Stimulated activated CD8-positive, alpha-beta memory T cell treated with anti-CD3 and anti-CD28 coated beads, Interleukin-4, amount 100 ng/mL, for 48 hours (primary cell): ENCODE measurements around the gene GAS6.
"Not testable (repeated sequence)": the region's sequence is repeated elsewhere in the genome, so short reads cannot be mapped to it uniquely, and the experiment has no call there.

ENCODE experiments used
- DNase-seq: peaks from one replicate; pipeline ENCODE4 v3.0.0-alpha.2; 2020

GAS6 gene

GRCh38 chr13:113886561-113887112 is 22.8 kb upstream of the GAS6 start:
- no peak for DNase-seq

- no peak for DNase-seq
These were observed 20.9 kb upstream of the GAS6 start for GRCh38 chr13:113884821-113885220.

GRCh38 chr13:113883921-113884804 is 20.3 kb upstream of the GAS6 start:
- DNase-seq, result no peak

- no peak for DNase-seq
These were observed 19.5 kb upstream of the GAS6 start for GRCh38 chr13:113883314-113883811.

DNA sequence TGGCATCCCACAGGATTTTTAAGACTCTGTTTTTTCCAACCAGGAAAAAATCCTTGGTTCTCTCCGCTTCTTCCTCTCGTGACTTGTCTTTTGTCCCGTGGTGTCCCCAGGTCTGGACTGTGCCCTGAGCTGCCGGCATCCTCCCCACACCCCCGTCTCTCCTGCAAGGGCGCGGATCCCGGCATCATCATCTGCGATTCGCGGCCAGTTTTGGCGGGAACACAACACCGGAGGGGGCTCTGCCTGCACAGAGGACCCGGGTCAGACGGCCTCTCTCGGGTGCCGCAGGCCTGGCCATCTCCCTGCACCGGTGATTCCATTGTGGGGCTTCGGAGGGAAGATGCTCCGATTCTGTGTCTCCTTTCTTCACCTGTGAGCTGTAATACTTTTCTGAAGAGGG is 18.8 kb upstream of the GAS6 start:
- DNase-seq, result no peak

- DNase-seq, result no peak
These were observed 18.4 kb upstream of the GAS6 start for GRCh38 chr13:113882267-113882630.

DNA sequence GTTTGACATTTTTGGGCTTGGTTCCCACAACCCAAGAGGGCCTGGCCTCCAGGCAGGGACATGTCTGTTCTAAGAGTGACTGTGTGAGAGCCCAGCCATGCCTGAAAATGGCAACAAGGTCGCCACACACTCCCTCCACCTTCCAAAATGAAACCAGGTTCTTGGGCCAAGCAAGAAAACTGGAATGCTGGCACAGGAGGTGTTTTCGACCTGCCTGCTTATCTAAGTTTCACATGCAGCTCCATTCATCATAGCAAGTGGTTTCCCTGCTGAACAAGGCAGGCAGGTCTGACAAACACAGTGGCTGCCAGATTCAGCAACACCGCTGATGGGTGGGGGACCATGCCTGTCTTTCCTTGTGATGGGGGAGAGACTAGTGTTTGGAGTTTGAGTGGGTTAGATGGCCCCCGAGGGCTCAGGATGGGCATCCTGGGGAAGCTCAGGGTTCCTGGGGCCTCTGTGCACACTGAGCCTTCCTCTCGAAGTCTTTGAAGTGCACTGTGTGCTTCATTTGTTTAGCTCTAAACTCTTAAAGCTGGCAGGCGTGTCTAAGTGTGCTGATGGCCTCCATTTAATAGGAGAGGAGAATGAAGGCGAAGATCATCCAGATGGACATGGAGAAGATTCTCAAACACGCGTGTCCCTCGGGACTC is 17.9 kb upstream of the GAS6 start:
- peak; percentile 20 for DNase-seq

DNA sequence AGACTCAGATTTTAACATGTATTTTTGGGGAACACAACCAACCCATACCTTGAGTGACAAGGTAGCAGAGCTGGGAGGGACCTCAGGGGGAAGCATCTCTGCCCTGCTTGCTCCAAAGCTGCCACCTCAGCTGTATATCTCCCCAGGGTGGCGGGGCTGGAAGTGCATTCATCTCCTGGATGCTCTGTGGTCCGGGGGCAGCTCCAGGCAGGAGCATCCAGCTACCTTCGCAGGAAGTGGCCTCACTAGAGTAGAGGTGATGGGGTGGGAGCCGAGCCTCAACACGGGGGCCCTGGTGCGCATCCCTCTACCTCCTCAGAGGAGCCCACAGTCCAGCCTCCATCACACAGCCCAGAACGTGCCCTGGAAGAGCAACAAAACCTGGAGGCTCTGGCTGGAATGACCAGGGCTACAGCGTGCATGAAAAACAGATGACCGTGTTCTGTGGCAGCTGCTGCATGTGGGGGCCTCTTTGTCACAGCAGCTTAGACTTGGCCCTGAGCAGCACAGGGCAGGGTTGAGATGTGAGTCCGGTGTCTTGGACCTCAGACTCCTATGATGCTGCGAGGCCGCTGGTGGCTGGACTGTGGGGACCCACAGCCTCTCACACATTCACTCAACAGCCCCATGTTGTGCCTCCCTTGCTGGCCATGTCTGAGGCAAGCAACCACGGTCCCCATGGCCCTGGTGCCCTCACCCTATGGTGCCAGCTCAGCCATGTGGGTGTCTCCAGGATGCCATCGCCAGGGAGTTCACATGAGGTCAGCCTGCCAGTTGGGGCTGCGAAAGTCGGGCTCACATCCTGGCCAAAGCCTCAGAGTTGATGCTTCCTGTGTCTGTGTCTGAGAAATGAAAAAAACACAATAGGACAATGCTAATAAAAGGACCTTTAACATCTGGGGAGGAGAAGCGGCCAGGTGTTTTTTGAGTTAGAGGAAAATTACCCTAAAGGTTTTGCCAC is 17.1 kb upstream of the GAS6 start:
- DNase-seq, result peak; percentile 26

- no peak for DNase-seq
These were observed 15.9 kb upstream of the GAS6 start for GRCh38 chr13:113879494-113880360.

DNA sequence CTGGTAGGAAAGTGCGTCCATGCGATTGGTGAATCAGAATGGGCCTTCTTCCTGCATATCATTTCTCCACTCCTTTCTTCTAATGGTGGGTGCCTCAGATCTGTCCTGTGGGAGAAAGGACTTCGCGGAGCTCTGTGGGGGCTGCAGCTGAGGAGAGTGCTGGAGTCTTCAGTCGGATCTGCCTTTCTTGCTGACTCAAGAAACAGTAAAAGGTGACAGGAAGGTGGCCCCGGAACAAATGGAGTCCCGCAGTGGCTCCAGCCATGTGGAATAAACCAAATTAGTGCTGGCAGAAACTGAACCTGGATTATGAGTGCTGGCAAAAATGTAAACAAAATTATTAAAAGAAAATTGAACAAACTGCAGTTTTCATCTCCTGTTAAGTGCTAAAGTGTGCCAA is 15.1 kb upstream of the GAS6 start:
- peak; percentile 11 for DNase-seq

DNA sequence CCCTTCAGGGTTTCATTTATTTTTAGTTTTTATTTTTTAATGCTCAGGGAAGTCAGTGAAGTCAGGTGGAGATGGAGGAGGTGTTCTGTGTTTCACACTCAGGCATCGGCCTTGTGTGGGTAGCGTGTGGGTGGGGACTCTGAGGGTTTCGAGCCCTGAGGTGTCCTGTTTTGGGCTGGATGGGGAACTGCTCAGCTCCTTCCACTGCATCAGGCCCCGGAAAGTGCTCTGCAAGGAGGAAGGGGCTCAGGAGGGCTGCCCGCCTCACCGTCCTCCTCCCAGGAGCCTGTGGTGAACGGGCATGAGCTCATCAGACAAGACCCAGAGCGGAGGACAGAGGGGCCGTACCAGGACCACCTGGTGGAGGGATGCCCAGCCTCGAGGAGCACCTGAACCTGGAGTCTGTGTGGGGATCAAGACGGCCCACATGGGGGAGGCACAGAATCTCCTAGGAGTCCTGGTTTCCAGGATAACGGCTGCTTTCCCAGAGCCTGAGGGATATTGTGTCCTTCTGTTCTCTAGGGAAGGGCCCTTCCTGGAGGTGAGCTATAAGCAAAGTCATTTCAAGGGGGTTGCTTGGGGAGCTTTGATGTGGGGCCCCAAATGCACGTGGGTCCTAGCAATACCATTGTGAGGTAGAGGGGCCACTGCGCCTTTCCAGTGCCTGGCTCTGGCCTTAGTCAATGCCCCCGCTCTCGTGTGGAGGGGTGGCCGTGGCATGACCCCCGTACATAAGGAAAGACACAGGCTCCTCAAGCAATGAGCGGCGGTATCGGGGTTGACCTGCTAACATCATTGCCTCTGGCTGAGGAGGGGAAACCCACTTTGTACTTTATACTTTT is 13.5 kb upstream of the GAS6 start:
- peak; percentile 14 for DNase-seq

- DNase-seq, result peak; percentile 13
These were observed 12.7 kb upstream of the GAS6 start for GRCh38 chr13:113876346-113877148.

DNA sequence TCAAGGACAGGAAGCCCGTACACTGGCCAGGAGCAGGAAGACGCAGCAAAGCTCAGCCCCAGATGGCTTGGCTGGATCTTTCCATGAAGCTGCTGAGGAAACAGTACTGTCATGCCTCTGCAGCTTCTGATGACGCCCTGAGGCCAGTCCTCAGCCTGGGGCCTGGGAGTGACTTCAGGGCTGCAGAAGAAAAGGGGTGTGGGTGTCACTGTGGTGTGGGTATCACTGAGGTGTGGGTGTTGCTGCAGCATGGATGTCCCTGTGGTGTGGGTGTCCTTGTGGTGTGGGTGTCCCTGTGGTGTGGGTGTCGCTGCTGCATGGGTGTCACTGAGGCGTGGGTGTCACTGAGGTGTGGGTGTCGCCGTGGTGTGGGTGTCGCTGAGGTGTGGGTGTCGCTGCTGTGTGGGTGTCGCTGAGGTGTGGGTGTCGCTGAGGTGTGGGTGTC is 12.0 kb upstream of the GAS6 start:
- DNase-seq, result no peak

GRCh38 chr13:113875429-113875815 is 11.5 kb upstream of the GAS6 start:
- no peak for DNase-seq

DNA sequence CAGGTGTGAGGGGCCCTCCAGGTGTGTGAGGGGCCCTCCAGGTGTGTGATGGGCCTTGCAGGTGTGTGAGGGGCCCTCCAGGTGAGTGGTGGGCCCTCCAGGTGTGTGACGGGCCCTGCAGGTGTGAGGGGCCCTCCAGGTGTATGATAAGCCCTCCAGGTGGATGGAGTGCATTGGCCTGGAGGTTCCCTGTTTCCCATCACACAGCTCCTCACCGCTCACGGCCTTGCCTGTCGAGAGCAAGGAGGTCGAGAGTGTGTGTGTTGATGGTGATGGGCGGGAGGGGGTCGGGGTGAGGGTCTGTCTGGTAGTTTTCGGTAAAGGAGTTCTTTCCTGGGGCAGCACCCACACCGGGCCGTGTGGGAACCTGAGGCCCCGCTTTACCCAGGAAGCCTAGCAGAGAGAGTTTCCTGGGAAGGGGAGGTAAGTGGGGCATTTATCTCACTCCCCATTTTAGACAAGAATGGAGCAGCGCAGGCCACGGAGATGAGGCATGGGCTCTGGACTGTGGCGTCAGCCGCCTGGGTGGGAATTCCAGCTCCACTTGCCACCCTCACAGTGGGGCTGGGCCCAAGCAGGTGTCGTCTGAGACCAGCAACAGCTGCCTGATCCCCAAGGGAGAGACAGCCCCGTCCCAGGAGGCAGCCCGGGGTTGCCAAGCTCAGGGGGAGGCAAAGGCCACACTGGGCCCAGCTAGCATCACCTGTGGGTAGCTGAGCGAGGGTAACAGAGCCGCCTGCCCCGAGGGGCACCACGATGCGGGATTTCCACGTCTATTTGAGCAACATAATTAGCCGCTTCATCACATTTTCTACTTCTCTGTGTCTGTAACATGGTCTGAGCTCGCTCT is 10.9 kb upstream of the GAS6 start:
- DNase-seq, result no peak

DNA sequence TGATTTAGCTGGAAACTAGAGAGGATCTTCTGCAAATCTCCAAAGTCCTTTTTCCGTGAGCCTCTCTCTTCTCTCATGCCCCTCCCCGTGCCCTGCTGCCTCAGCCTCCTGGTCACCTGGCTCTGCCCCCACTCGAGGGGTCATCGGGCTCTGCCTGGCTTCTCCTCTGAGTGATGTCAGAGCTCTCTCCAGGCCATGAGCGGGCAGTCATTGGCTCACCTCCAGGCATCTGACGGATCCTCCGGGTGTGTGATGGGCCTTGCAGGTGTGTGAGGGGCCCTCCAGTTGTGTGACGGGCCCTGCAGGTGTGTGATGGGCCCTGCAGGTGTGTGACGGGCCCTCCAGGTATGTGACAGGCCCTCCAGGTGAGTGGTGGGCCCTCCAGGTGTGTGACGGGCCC is 10.3 kb upstream of the GAS6 start:
- DNase-seq, result no peak

DNA sequence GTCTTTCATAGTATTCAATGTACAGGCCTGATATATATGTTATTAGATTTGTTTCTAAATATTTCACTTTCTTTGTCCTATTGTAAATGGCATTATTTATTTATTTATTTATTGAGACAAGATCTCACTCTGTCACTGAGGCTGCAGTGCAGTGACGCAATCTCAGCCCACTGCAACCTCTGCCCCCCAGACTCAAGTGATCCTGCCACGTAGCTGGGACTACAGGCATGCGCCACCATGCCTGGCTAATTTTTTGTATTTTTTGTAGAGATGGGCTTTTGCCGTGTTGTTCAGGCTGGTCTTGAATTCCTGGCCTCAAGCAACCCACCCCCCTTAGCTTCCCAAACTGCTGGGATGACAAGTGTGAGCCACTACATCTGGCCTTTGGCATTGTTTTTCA is 5.4 kb upstream of the GAS6 start:
- no peak for DNase-seq

- DNase-seq, result not testable (repeated sequence)
These were observed 4.0 kb upstream of the GAS6 start for GRCh38 chr13:113867913-113868312.

- DNase-seq, result no peak
These were observed 1.6 kb upstream of the GAS6 start for GRCh38 chr13:113865427-113865826.
